CD4-positive, CD25-positive, alpha-beta regulatory T cell (primary cell): ENCODE measurements around the gene KIF16B. TPM values are rescaled to one million over a fixed set of nuclear protein-coding genes. Genes with fewer than 3 reads are reported as not detected.

Experiments used
- ATAC-seq, 2 donors: fragments of 150-1000 bp; cut with Tn5 transposase; one replicate each; pipeline ENCODE4 v1.10.0; 2021; ENCODE audit warnings: low read depth in 2 of 2, moderate number of reproducible peaks in 2 of 2, moderate library complexity in 1 of 2
- DNase-seq, 3 donors: peaks; one replicate each; pipeline versions ENCODE4 v3.0.0 to v3.0.0-alpha.2; 2012 to 2022; ENCODE audit warnings: mixed read lengths in 1 of 3
- H3K27ac ChIP-seq: one replicate; pipeline ENCODE4 v1.7.0; 2013; ENCODE audit warnings: mild to moderate bottlenecking, low read length; ENCODE audit not compliant: insufficient read depth, poor library complexity, severe bottlenecking
- H3K27me3 ChIP-seq: one replicate; pipeline ENCODE4 v1.7.0; 2013; ENCODE audit warnings: low read length; ENCODE audit not compliant: control insufficient read depth, insufficient read depth
- H3K36me3 ChIP-seq: one replicate; pipeline ENCODE4 v1.7.0; 2013; ENCODE audit warnings: mild to moderate bottlenecking, low read length, moderate library complexity; ENCODE audit not compliant: control insufficient read depth, insufficient read depth
- H3K4me1 ChIP-seq: 2 replicates; pipeline ENCODE4 v1.7.0; 2013; ENCODE audit warnings: mild to moderate bottlenecking, low read length; ENCODE audit not compliant: insufficient read depth, control insufficient read depth, poor library complexity, severe bottlenecking
- H3K4me3 ChIP-seq: one replicate; pipeline ENCODE4 v1.7.0; 2013; ENCODE audit warnings: low read depth, mild to moderate bottlenecking, low read length, moderate library complexity
- H3K9me3 ChIP-seq, 2 experiments: 1 replicate in 1 of 2; 2 replicates in 1 of 2; pipeline ENCODE4 v1.7.0; 2013; ENCODE audit warnings: low read length in 2 of 2, mild to moderate bottlenecking in 1 of 2, moderate library complexity in 1 of 2; ENCODE audit not compliant: control insufficient read depth in 2 of 2
- H3K27ac Mint-ChIP-seq, 3 donors: one replicate each; pipeline ENCODE4 v1.8.0; 2020 to 2022; ENCODE audit warnings: mild to moderate bottlenecking in 3 of 3, mixed read lengths in 3 of 3, moderate library complexity in 2 of 3
- H3K27me3 Mint-ChIP-seq: one replicate; pipeline ENCODE4 v1.8.0; 2022; ENCODE audit warnings: mild to moderate bottlenecking, mixed read lengths
- H3K36me3 Mint-ChIP-seq: one replicate; pipeline ENCODE4 v1.8.0; 2020; ENCODE audit warnings: mixed read lengths
- H3K4me1 Mint-ChIP-seq, 4 donors: one replicate each; pipeline ENCODE4 v1.8.0; 2020 to 2022; ENCODE audit warnings: mixed read lengths in 4 of 4, mild to moderate bottlenecking in 1 of 4
- H3K4me3 Mint-ChIP-seq, 4 donors: one replicate each; pipeline ENCODE4 v1.8.0; 2020 to 2022; ENCODE audit warnings: mild to moderate bottlenecking in 4 of 4, mixed read lengths in 4 of 4, moderate library complexity in 3 of 4
- H3K9me3 Mint-ChIP-seq, 7 donors: one replicate each; pipeline ENCODE4 v1.8.0; 2020 to 2022; ENCODE audit warnings: mixed read lengths in 7 of 7, mild to moderate bottlenecking in 3 of 7, moderate library complexity in 2 of 7
- polyA plus RNA-seq, 4 donors: library from polyadenylated mRNA; unstranded; fragments of 300-500 nt; fragmentation: Illumina TruSeq; gene quantifications; one replicate each; pipeline ENCODE4 v1.2.3, GENCODE V29; 2021
- total RNA-seq: library from RNA; stranded (reverse); gene quantifications from one replicate; pipeline ENCODE4 v1.2.3, GENCODE V29; 2022

KIF16B gene
- total RNA-seq (5.2 TPM), polyA plus RNA-seq (1 to 10 TPM; 3.1 to 4.9 (median 4.2) TPM)

DNA sequence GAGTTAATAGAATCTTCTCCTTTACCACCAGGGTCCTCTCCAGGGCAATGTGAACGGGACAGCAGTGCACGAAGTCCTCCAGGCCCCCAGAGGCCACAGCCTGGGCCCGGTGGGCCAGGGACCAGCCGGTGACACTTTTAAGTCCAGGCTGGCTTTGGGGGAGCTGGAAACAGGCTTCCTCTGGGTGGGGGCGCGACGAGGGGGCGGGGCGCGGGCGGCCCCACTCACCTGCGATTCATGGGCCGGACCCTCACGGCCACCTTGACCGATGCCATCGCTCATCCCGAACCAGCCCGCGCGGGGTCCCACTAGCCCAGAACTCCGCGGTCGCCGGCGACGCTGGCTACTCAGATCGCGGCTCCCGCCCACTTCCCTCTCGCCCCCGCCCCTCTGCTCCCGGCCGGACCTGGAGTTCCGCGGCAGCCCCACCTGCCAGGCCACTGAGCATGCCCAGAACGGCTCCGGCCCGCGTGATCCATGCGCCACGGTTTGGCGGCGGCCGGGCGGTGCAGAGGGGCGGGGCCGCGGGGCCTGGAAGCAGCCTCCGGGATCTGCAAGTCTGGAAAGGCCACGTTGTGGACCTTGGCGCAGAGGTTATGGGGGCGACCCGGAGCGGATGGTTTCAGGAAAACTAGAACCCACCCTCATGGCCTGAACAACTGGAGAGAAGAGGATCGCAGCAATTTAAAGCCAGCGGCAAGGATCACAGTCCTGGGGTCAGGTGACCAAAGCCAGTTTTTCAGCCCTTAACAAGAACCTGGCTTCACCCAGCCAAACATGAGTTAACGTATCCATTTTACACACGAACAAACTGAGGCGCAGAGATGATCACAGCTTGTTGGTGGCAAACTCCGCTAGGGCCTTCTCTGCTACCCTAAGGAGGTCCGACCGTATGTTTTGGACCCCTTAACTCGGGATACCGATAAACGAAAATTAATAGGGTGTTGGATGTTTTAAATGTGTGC is at the start of gene KIF16B:
Gene KIF16B, minus strand, starts transcription at position 448 of the 965 bp plus-strand sequence. Its CDS starts 173 bp downstream, at position 275.
- peaks cover 4% of the 10 kb centered on the region for H3K27me3 Mint-ChIP-seq
- H3K9me3 Mint-ChIP-seq = peaks cover 0 to 2% (median 0%) of the 10 kb centered on the region in 7 donors
- Histone ChIP-seq H3K36me3 (no peaks in the 10 kb centered on the region), H3K9me3 (no peaks in the 10 kb centered on the region), H3K4me1 (peaks cover 24% of the 10 kb centered on the region), H3K27me3 (no peaks in the 10 kb centered on the region), H3K4me3 (peak within 1 kb of the TSS; percentile 86), H3K27ac (peak within 1 kb of the TSS; percentile 50)
- H3K4me3 Mint-ChIP-seq = peak within 1 kb of the TSS; percentile 82 to 96 (median 92)
- peak; percentile 77 to 80 for ATAC-seq
- H3K36me3 Mint-ChIP-seq = no peaks in the 10 kb centered on the region
- peaks cover 21 to 60% (median 45%) of the 10 kb centered on the region in 4 donors for H3K4me1 Mint-ChIP-seq
- DNase-seq = peak; percentile 62 to 82 (median 76)
- H3K27ac Mint-ChIP-seq = peak within 1 kb of the TSS; percentile 53 to 92 (median 82)

DNA sequence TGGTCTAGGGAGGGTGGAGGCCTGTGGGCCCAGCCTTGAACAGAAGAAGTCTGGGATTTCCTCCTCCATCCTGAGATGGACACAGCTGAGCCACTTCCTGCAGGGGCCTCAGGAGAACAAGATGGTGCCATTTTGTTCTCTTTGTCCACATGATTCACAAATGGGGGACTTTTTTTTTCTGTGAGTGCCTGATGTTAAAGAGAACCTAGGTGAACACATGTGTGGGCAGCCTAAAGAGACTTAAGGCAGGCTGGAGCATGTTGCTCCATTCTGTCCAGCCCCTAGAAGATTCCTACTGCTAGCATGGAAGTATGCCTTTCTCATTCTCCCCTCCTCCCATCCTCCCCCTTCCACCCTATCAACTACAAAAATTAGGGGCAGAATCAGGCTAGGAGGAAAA is 49.3 kb upstream of the KIF16B start:
- Mint-ChIP-seq H3K4me3 (no peak overlapping the region), H3K4me1 (no peaks in the 10 kb centered on the region), H3K9me3 (peaks cover 0 to 7% (median 2%) of the 10 kb centered on the region in 7 donors), H3K36me3 (no peaks in the 10 kb centered on the region), H3K27ac (no peak overlapping the region), H3K27me3 (peaks cover 7% of the 10 kb centered on the region)
- no peaks in the 10 kb centered on the region for H3K27me3 ChIP-seq
- H3K36me3 ChIP-seq = no peaks in the 10 kb centered on the region
- H3K9me3 ChIP-seq = no peaks in the 10 kb centered on the region
- H3K4me1 ChIP-seq = no peaks in the 10 kb centered on the region
- ATAC-seq (no peak), DNase-seq (no peak)
- H3K27ac ChIP-seq = no peak overlapping the region
- H3K4me3 ChIP-seq = no peak overlapping the region

DNA sequence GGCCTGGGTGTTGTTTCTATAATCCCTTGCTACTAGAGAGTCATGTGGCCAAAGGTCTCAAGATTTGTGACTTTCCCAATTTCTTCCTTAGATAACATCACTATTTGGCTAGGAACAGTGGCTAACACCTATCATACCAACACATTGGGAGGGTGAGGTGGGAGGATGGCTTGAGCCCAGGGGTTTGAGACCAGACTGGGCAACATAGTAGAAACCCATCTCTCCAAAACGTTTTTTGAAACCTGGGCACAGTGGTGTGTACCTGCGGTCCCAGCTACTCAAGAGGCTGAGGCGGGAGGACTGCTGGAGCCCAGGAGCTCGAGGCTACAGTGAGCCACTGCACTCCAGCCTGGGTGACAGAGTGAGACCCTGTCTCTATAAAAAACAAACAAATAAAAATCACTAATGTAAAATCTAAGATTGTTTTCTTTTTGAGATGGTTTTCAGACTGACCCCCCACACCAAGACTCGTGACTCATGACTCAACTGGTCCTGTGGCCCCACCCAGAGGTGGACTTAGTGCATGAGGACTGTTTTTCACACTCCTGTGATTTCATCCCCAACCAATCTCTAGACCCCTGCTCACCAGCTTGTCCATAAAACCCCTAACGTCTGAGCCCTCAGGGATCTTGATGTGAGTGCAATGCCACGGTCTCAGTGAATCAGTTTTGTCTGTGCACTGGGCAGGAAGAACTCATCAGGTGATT is 48.3 kb upstream of the KIF16B start:
- H3K4me3 Mint-ChIP-seq = peak overlapping the region in 1 of 4 donors; percentile 32
- Histone ChIP-seq H3K27ac (no peak overlapping the region), H3K9me3 (peaks cover 2 to 5% of the 10 kb centered on the region in 2 experiments), H3K4me3 (no peak overlapping the region), H3K27me3 (no peaks in the 10 kb centered on the region), H3K36me3 (no peaks in the 10 kb centered on the region), H3K4me1 (no peaks in the 10 kb centered on the region)
- no peaks in the 10 kb centered on the region for H3K4me1 Mint-ChIP-seq
- H3K27me3 Mint-ChIP-seq = peaks cover 7% of the 10 kb centered on the region
- no peaks in the 10 kb centered on the region for H3K36me3 Mint-ChIP-seq
- H3K27ac Mint-ChIP-seq = no peak overlapping the region
- peaks cover 0 to 11% (median 2%) of the 10 kb centered on the region in 7 donors for H3K9me3 Mint-ChIP-seq
- ATAC-seq (no peak), DNase-seq (no peak)

GRCh38 chr20:16620961-16621360 is 47.7 kb upstream of the KIF16B start:
- Mint-ChIP-seq H3K36me3 (no peaks in the 10 kb centered on the region), H3K27ac (no peak overlapping the region), H3K4me1 (no peaks in the 10 kb centered on the region), H3K9me3 (peaks cover 0 to 14% (median 2%) of the 10 kb centered on the region in 7 donors), H3K4me3 (peak overlapping the region in 1 of 4 donors; percentile 32), H3K27me3 (peaks cover 7% of the 10 kb centered on the region)
- Histone ChIP-seq H3K27me3 (no peaks in the 10 kb centered on the region), H3K36me3 (no peaks in the 10 kb centered on the region), H3K9me3 (peaks cover 2 to 5% of the 10 kb centered on the region in 2 experiments), H3K4me1 (no peaks in the 10 kb centered on the region), H3K4me3 (no peak overlapping the region), H3K27ac (no peak overlapping the region)
- ATAC-seq (no peak), DNase-seq (no peak)

- peaks cover 2 to 5% of the 10 kb centered on the region in 2 experiments for H3K9me3 ChIP-seq
- no peak overlapping the region for H3K4me3 Mint-ChIP-seq
- H3K36me3 ChIP-seq = no peaks in the 10 kb centered on the region
- H3K4me3 ChIP-seq = no peak overlapping the region
- H3K4me1 Mint-ChIP-seq = no peaks in the 10 kb centered on the region
- H3K36me3 Mint-ChIP-seq = no peaks in the 10 kb centered on the region
- DNase-seq = no peak
- peaks cover 7% of the 10 kb centered on the region for H3K27me3 Mint-ChIP-seq
- no peak overlapping the region for H3K27ac Mint-ChIP-seq
- no peaks in the 10 kb centered on the region for H3K4me1 ChIP-seq
- H3K27me3 ChIP-seq = no peaks in the 10 kb centered on the region
- ATAC-seq = no peak
- H3K9me3 Mint-ChIP-seq = peaks cover 0 to 14% (median 2%) of the 10 kb centered on the region in 7 donors
- no peak overlapping the region for H3K27ac ChIP-seq
Measured at GRCh38 chr20:16619953-16620352, 46.7 kb upstream of the KIF16B start.

- Mint-ChIP-seq H3K27me3 (peaks cover 4% of the 10 kb centered on the region), H3K36me3 (no peaks in the 10 kb centered on the region), H3K4me3 (no peak overlapping the region), H3K9me3 (peaks cover 0 to 11% (median 2%) of the 10 kb centered on the region in 7 donors), H3K27ac (no peak overlapping the region), H3K4me1 (no peaks in the 10 kb centered on the region)
- H3K4me3 ChIP-seq = no peak overlapping the region
- DNase-seq (no peak), ATAC-seq (no peak)
- H3K36me3 ChIP-seq = no peaks in the 10 kb centered on the region
- H3K4me1 ChIP-seq = no peaks in the 10 kb centered on the region
- no peaks in the 10 kb centered on the region for H3K27me3 ChIP-seq
- peaks cover 2 to 5% of the 10 kb centered on the region in 2 experiments for H3K9me3 ChIP-seq
- no peak overlapping the region for H3K27ac ChIP-seq
Measured at GRCh38 chr20:16617056-16617455, 43.8 kb upstream of the KIF16B start.

- peak overlapping the region in 1 of 4 donors; percentile 8 for H3K4me3 Mint-ChIP-seq
- no peak overlapping the region for H3K4me3 ChIP-seq
- peaks cover 2 to 5% of the 10 kb centered on the region in 2 experiments for H3K9me3 ChIP-seq
- ATAC-seq (no peak), DNase-seq (no peak)
- no peak overlapping the region for H3K27ac Mint-ChIP-seq
- no peaks in the 10 kb centered on the region for H3K27me3 ChIP-seq
- no peaks in the 10 kb centered on the region for H3K36me3 Mint-ChIP-seq
- peaks cover 0 to 11% (median 2%) of the 10 kb centered on the region in 7 donors for H3K9me3 Mint-ChIP-seq
- peaks cover 4% of the 10 kb centered on the region for H3K27me3 Mint-ChIP-seq
- H3K27ac ChIP-seq = no peak overlapping the region
- no peaks in the 10 kb centered on the region for H3K36me3 ChIP-seq
- no peaks in the 10 kb centered on the region for H3K4me1 ChIP-seq
- no peaks in the 10 kb centered on the region for H3K4me1 Mint-ChIP-seq
Measured at GRCh38 chr20:16616317-16616716, 43.1 kb upstream of the KIF16B start.
